Stimulated activated CD8-positive, alpha-beta memory T cell treated with anti-CD3 and anti-CD28 coated beads, Interleukin-15, amount 100 ng/mL, for 4 hours (primary cell): Measurements from ENCODE around the gene OR7D4.
"Not testable (repeated sequence)": the region's sequence is repeated elsewhere in the genome, so short reads cannot be mapped to it uniquely, and the experiment has no call there.

Experiments used
- DNase-seq, 2 donors: peaks; one replicate each; pipeline ENCODE4 v3.0.0-alpha.2; 2020; ENCODE audit warnings: low read depth in 2 of 2

OR7D4 gene

DNA sequence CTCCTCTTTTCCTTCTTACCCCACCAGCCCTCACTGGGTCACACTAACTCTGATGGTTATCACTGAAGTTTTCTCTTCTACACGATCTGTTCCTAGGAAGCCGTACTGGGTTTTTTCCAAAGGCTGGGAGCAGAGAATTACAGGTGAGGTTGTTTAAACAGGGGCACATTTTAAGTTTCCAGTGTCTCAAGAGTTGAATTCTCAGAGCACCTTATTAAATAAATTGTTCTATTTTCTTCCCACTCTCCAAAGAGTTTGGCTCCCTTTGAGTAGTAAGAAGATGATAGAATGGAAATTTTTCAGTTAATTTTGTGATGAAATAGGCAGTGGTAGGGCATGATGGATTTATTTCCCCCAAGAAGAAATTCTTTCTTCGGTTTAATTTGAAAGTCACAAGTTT is at the start of gene OR7D4:
OR7D4 (minus strand) TSS at position 101 of the 400 bp plus-strand sequence. CDS start 4,752 bp downstream, outside the sequence.
- no peak for DNase-seq

DNA sequence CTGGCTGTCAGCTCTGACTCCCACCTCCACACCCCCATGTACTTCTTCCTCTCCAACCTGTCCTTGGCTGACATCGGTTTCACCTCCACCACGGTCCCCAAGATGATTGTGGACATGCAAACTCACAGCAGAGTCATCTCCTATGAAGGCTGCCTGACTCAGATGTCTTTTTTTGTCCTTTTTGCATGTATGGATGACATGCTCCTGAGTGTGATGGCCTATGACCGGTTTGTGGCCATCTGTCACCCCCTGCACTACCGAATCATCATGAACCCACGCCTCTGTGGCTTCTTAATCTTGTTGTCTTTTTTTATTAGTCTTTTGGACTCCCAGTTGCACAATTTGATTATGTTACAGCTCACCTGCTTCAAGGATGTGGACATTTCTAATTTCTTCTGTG is 31.8 kb upstream of the OR7D4 start:
- no peak for DNase-seq

DNA sequence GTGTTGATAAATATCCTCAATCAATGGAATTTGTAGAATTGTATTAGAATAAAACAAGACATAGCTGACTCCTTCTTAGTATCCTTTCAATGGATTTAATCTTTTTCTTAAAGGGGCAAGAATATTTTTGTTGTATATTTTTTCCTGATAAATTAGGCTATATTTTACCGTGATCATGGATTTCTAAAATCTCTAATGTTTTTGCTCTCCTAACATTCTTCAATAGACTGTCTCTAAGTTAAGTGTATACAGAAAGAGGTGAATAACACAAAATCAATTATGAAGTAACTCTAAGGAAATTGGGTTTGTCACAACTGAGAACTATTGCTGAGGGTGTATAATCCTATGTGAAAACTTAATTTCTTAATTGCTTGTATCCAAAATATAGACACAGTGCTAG is 31.2 kb upstream of the OR7D4 start, which contains the start of gene OR7E24:
OR7E24 (plus strand) TSS at position 301 of the 400 bp plus-strand sequence. CDS start 114 bp downstream, outside the sequence.
- no peak for DNase-seq

DNA sequence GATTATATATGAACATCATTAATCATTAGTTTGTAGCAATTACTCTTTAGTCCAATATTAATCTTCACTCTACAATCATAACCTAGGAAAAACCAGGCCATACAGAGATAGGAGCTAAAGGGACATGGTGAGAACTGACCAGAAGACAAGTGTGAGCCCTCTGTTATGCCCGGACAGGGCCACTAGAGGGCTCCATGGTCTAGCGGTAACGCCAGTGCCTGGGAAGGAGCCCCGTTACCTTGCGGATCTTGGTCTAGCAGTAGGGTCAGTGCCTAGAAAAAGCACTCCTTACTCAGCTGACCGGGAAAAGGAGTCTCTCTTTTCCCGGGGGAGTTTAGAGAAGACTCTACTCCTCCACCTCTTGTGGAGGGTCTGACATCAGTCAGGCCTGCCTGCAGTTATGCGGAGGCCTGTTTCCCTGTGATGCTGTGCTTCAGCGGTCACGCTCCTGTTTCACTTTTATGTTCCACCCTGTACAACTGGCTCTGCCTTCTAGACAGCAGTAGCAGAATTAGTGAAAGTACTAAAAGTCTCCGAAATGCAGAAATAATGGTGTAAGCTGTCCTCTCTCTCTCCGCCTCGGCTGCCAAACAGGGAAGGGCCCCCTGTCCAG is 13.8 kb downstream of the OR7D4 start:
- DNase-seq = peak; percentile 17 to 33

DNA sequence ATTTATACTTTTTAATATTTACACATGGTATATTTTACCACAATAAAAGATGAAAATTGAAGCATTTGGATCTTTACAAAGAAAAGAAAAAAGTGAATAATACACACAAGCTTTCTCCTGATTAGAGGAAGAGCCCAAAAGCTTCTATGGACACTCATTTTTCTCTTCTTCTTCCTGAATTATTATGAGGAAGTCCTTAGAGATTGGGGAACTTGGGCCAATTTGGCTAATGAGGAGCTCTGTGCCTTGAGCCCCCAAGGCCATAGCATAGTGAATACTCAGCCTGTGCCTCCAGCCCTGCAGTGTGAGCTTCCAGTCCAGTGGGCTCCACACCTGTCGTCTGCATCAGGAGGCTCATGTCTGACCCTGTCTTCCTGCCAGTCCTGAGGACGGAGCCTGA is 21.3 kb downstream of the OR7D4 start:
- DNase-seq = not testable (repeated sequence)

DNA sequence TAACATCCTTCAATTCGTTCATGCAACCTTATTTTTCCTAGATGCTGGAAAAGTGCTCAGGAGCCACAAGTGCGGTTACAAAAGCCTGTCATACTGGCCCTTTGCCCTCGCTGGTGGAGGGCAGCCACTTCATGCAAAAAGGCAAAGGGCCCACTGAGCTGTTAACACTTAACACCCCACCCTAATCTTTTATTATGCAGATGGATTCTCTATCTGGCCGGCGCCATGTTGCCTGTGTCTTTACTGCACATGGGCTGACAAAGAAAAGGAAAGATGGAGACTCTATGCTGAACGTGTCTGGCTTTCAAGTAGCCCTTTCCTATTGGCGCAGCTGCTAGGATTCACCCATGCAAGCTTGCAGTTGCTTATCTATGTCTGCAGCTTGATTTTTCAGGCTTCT is 29.9 kb downstream of the OR7D4 start:
- no peak for DNase-seq

DNA sequence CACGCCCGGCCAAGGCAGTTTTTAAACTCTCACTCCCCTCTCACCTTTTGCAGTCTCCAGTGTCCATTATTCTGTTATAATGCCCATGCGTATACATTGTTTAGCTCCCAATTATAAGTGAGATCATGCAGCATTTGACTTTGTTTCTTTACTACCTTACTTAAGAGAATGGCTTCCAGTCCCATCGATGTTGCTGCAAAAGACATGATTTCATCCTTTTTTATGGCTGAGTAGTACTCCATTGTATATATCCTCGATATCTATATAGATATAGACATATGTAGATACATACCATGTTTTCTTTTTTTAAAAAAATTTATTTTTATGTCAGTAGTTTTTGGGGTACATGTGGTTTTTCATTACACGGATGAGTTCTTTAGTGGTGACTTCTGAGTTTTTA is 32.2 kb downstream of the OR7D4 start:
- DNase-seq = no peak

DNA sequence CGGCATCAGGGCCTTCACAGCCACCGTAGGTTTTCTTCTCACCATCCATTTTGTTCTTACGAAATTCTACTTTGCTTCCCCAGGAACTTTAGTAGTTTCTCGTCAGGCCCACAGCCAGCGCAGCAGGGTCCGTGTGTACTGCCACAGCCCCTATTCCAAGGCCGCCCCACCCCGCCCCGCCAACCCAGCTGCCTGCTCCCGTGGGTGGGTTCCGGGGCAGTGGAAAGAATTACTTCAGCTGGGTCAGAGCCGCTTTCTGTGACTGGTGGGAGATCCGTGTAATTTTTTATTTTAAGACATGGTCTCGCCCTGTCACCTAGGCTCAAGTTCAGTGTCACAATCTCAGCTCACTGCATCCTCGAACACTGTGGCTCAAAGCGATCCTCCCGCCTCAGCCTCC is 36.4 kb downstream of the OR7D4 start:
- no peak for DNase-seq

DNA sequence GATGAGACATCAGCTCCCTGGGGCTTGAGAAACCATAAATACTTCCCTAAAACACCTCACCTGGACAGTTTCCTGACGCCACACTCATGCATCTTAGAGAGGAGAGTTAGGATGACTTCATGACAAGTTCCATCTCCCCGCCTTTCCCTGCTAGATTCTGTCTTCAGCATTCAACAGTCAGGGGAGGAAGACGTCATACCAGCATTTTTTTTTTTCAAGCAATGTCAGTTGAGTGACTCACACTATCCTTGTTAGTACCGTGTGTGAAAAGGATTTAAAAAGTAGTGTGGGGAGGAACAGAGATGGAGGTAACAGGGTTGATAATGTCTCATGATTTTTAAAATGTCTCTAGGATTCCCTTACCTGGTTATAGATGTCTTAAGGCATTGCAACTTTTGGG is 40.5 kb downstream of the OR7D4 start, which contains the start of gene OR7D2:
OR7D2 (plus strand) TSS at position 79 of the 400 bp plus-strand sequence. CDS start 6,803 bp downstream, outside the sequence.
- DNase-seq = no peak

DNA sequence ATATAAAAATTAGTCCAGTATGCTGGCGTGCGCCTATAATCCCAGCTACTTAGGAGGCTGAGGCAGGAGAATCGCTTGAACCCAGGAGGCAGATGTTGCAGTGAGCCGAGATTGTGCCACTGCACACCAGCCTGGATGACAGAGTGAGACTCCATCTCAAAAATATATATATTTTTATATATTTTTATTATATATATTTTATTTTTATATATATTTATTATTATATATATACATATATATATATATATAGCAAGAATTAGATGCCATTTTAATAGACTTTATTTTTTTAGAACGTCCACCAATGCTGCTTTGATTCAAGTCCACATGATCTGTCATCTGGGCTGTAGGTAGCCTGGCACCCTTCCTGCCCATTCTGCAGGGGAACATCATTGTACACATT is 44.1 kb downstream of the OR7D4 start:
- DNase-seq = no peak

DNA sequence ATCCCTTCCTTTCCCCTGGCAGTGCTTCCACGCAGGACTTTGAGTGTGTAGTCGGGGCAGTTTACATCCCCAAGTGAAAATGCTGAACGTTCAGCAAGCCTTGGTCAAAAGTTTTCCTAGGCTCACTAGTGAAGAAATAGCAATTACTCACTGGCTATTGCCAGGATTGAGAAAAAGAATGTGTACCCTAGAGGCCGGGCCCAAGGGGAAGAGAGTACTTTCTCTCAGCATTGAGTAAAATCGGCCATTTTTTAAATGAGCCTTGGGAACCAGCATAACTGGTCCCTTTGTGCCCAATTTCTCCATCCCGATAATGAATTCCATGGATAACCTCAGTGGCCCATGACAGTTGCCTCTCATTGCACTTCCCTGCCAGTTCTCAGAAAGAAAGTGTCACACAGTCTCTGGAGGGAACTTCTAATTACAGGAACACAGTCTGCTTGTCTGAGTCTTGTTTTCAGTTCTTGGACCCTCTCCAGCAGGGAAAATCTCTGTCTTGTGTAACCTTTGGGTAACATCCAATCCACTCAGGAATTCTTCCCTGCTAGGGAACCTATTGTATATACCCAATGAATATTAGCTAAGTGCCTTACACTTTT is 47.9 kb downstream of the OR7D4 start:
- no peak for DNase-seq

DNA sequence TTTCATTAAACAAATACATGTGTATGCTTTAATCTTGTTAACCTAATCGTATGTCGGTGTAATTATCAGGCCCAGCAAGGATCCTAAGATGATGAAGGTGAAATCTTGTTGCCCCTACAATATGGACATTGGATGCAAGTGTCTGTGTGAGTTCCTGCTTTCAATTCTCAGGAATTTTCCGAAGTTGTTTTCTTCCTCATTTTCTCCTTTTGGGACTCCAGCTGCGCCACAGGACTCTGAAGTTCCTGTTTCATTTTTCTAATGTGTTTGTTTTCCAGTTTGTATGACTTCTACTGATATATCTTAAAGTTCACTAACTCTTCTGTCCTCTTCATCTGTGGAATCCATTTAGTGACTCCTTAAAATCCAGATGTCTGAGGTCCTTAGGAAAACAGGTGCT is 52.5 kb downstream of the OR7D4 start:
- no peak for DNase-seq

DNA sequence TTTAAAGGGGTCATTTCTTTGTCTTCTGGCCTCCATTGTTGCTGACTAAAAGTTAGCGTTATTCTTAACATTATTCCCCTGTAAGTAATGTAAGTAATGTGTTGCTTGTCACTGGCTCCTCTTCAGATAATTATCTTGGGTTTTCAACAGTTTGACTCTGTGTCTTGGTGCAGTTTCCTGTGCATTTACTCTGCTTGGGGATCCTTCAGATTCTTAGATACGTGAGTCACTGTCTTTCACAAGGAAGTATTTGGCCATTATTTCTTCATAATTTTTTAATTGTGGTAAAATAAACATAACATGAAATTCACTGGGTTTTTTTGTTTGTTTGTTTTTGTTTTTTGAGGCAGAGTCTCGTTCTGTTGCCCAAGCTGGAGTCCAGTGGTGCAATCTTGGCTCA is 54.1 kb downstream of the OR7D4 start:
- no peak for DNase-seq

DNA sequence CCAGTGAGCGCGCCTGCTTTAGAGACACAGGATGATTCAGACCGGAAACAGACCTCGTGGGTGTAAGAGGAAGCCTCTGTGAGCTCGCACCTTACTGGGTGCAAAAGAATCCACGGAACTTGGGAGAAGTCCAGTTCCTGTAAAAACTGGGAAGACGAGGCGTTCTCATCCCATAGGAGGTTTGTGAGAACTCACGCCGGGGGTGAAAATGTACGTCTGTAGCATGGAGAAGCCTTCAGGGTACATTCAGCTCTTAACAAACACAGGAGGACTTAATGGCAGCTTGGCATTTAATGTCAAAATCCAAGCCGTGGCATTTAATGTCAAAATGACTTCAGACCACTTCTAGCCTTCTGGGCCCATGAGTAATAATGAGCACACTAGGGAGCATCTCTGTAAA is 58.0 kb downstream of the OR7D4 start:
- DNase-seq = no peak
